GM06990 (cell line): Measurements from ENCODE around the gene CYB561D2.

Experiments
- DNase-seq: peaks from one replicate; pipeline ENCODE4 v3.0.0-alpha.2; 2011; ENCODE audit not compliant: insufficient read length; ENCODE audit errors: extremely low read depth
- H3K27me3 ChIP-seq: replicated peaks from 2 replicates; pipeline ENCODE4 v1.6.0; 2011; ENCODE audit warnings: low read length; ENCODE audit not compliant: control insufficient read depth, insufficient read depth
- H3K36me3 ChIP-seq: 2 replicates; pipeline ENCODE4 v1.5.1; 2011; ENCODE audit warnings: low read length; ENCODE audit not compliant: control insufficient read depth, insufficient read depth
- H3K4me3 ChIP-seq: replicated peaks from 2 replicates; pipeline ENCODE4 v1.5.1; 2011; ENCODE audit warnings: low read depth, mild to moderate bottlenecking, control low read depth, low read length
- CTCF ChIP-seq: IDR thresholded peaks from 2 replicates; pipeline ENCODE4 v1.5.1; 2011; ENCODE audit warnings: low read length, control low read depth, mild to moderate bottlenecking, inconsistent platforms; ENCODE audit not compliant: insufficient read depth, poor library complexity, severe bottlenecking

The CYB561D2 gene

GRCh38 chr3:50314342-50314741 lies 36.3 kb upstream of the CYB561D2 start:
- no peak for DNase-seq
- no peak for TF ChIP-seq CTCF
- Histone ChIP-seq H3K27me3 (no peaks in the 10 kb centered on the region), H3K4me3 (no peak overlapping the region), H3K36me3 (peaks cover 5% of the 10 kb centered on the region)

- Histone ChIP-seq H3K4me3 (no peak overlapping the region), H3K27me3 (no peaks in the 10 kb centered on the region), H3K36me3 (peaks cover 5% of the 10 kb centered on the region)
- TF ChIP-seq CTCF = no peak
- no peak for DNase-seq
Measured at GRCh38 chr3:50314816-50315215, 35.8 kb upstream of the CYB561D2 start.

- no peak for TF ChIP-seq CTCF
- Histone ChIP-seq H3K4me3 (no peak overlapping the region), H3K27me3 (no peaks in the 10 kb centered on the region), H3K36me3 (peaks cover 5% of the 10 kb centered on the region)
- DNase-seq = peak; percentile 65
Measured at GRCh38 chr3:50316657-50317242, 33.9 kb upstream of the CYB561D2 start.

GRCh38 chr3:50317300-50317699 lies 33.4 kb upstream of the CYB561D2 start:
- no peak for TF ChIP-seq CTCF
- H3K27me3 ChIP-seq = no peaks in the 10 kb centered on the region
- no peak for DNase-seq
- no peak overlapping the region for H3K4me3 ChIP-seq
- peaks cover 5% of the 10 kb centered on the region for H3K36me3 ChIP-seq

- no peaks in the 10 kb centered on the region for H3K27me3 ChIP-seq
- no peak for DNase-seq
- peaks cover 5% of the 10 kb centered on the region for H3K36me3 ChIP-seq
- TF ChIP-seq CTCF = no peak
- H3K4me3 ChIP-seq = no peak overlapping the region
Measured at GRCh38 chr3:50318163-50318562, 32.5 kb upstream of the CYB561D2 start.

GRCh38 chr3:50318615-50319014 lies 32.0 kb upstream of the CYB561D2 start:
- Histone ChIP-seq H3K4me3 (no peak overlapping the region), H3K36me3 (peaks cover 5% of the 10 kb centered on the region), H3K27me3 (no peaks in the 10 kb centered on the region)
- no peak for TF ChIP-seq CTCF
- DNase-seq = no peak
